NCI-H2196 (cell line): ENCODE data around the gene USF2.
"Not testable (repeated sequence)": the region's sequence is repeated elsewhere in the genome, so short reads cannot be mapped to it uniquely, and the experiment has no call there.

Source experiments
- DNase-seq: peaks from one replicate; lab custom pipeline; 2025; ENCODE audit not compliant: unreplicated experiment; lab: John Stamatoyannopoulos, UW

The USF2 gene

GRCh38 chr19:35284153-35285094 lies 15.7 kb downstream of the USF2 start:
- no peak for DNase-seq

GRCh38 chr19:35285095-35285449 lies 16.3 kb downstream of the USF2 start:
- no peak for DNase-seq

GRCh38 chr19:35285465-35285864 lies 16.7 kb downstream of the USF2 start:
- not testable (repeated sequence) for DNase-seq

- not testable (repeated sequence) for DNase-seq
Measured at GRCh38 chr19:35286101-35286500, 17.3 kb downstream of the USF2 start.

GRCh38 chr19:35287713-35288112 lies 19.0 kb downstream of the USF2 start:
- no peak for DNase-seq

- no peak for DNase-seq
Measured at GRCh38 chr19:35288331-35288730, 19.6 kb downstream of the USF2 start.

GRCh38 chr19:35288906-35289305 lies 20.1 kb downstream of the USF2 start:
- DNase-seq = no peak

- no peak for DNase-seq
Measured at GRCh38 chr19:35290381-35291127, 21.8 kb downstream of the USF2 start.

- peak; percentile 10 for DNase-seq
Measured at GRCh38 chr19:35291259-35291658, 22.5 kb downstream of the USF2 start.

- no peak for DNase-seq
Measured at GRCh38 chr19:35291916-35292315, 23.2 kb downstream of the USF2 start, which contains the start of gene MAG. TSS of gene MAG (plus strand) at chr19:35292161. CDS start at chr19:35295409, 3,248 bp downstream.

GRCh38 chr19:35292421-35293362 lies 23.9 kb downstream of the USF2 start:
- DNase-seq = no peak

GRCh38 chr19:35293363-35293739 lies 24.6 kb downstream of the USF2 start:
- no peak for DNase-seq

GRCh38 chr19:35293808-35294207 lies 25.0 kb downstream of the USF2 start:
- no peak for DNase-seq

GRCh38 chr19:35294328-35294727 lies 25.6 kb downstream of the USF2 start:
- no peak for DNase-seq

- no peak for DNase-seq
Measured at GRCh38 chr19:35294859-35295791, 26.4 kb downstream of the USF2 start.

- no peak for DNase-seq
Measured at GRCh38 chr19:35295792-35296462, 27.2 kb downstream of the USF2 start.

- DNase-seq = no peak
Measured at GRCh38 chr19:35296644-35297514, 28.1 kb downstream of the USF2 start.

- no peak for DNase-seq
Measured at GRCh38 chr19:35297515-35297848, 28.7 kb downstream of the USF2 start.
